ENCODE results near the gene ATXN7.
A peak's percentile ranks its signal among the peaks of the same experiment; 100 is the strongest.

ATXN7 gene

GRCh38 chr3:63990733-63991132 lies 127.1 kb downstream of the ATXN7 start:
- no peak for DNase-seq

- DNase-seq, result no peak
Observed at GRCh38 chr3:63991666-63992065, 128.0 kb downstream of the ATXN7 start.

- no peak for DNase-seq
Observed at GRCh38 chr3:63992516-63993209, 129.0 kb downstream of the ATXN7 start.

GRCh38 chr3:63993653-63994079 lies 130.0 kb downstream of the ATXN7 start:
- DNase-seq, result peak; percentile 73

- DNase-seq, result no peak
Observed at GRCh38 chr3:63995086-63995485, 131.4 kb downstream of the ATXN7 start.

GRCh38 chr3:63998852-63999754 lies 135.4 kb downstream of the ATXN7 start:
- DNase-seq, result no peak

GRCh38 chr3:64000453-64001055 lies 136.9 kb downstream of the ATXN7 start:
- DNase-seq, result no peak

GRCh38 chr3:64002233-64002632 lies 138.6 kb downstream of the ATXN7 start:
- DNase-seq, result no peak

GRCh38 chr3:64003589-64003988 lies 139.9 kb downstream of the ATXN7 start:
- DNase-seq, result no peak

GRCh38 chr3:64008017-64008416 lies 144.3 kb downstream of the ATXN7 start:
- no peak for DNase-seq

GRCh38 chr3:64008487-64009351 lies 145.1 kb downstream of the ATXN7 start:
- no peak for DNase-seq

GRCh38 chr3:64009528-64009927 lies 145.9 kb downstream of the ATXN7 start:
- DNase-seq, result no peak

- no peak for DNase-seq
Observed at GRCh38 chr3:64010199-64010598, 146.5 kb downstream of the ATXN7 start.

GRCh38 chr3:64011685-64012084 lies 148.0 kb downstream of the ATXN7 start:
- DNase-seq, result no peak

GRCh38 chr3:64016941-64017620 lies 153.4 kb downstream of the ATXN7 start:
- DNase-seq, result no peak

- DNase-seq, result no peak
Observed at GRCh38 chr3:64019271-64019670, 155.6 kb downstream of the ATXN7 start.

- no peak for DNase-seq
Observed at GRCh38 chr3:64019879-64020278, 156.2 kb downstream of the ATXN7 start.

- no peak for DNase-seq
Observed at GRCh38 chr3:64021922-64022321, 158.3 kb downstream of the ATXN7 start.

- peak; percentile 10 for DNase-seq
Observed at GRCh38 chr3:64022451-64023186, 159.0 kb downstream of the ATXN7 start.

GRCh38 chr3:64023187-64023860 lies 159.7 kb downstream of the ATXN7 start, which contains the start of gene PSMD6:
PSMD6 (minus strand) TSS chr3:64023494; CDS start chr3:64023419, 75 bp downstream.
- peak; percentile 86 for DNase-seq

- DNase-seq, result no peak
Observed at GRCh38 chr3:64023861-64024223, 160.2 kb downstream of the ATXN7 start.

Measured in NCI-H69 (cell line).